NCI-H460 (cell line): Measurements from ENCODE around the gene PRR32. TPM values are rescaled to one million over a fixed set of nuclear protein-coding genes. Genes with fewer than 3 reads are reported as not detected.
"Not testable (repeated sequence)": the region's sequence is repeated elsewhere in the genome, so short reads cannot be mapped to it uniquely, and the experiment has no call there.

Source experiments
- DNase-seq: peaks from one replicate; pipeline ENCODE4 v3.0.0-alpha.2; 2016; ENCODE audit warnings: low read depth; ENCODE audit errors: extremely low read depth
- polyA plus RNA-seq: library from polyadenylated mRNA; depleted of rRNA; stranded (reverse); fragments of >200 nt; gene quantifications from 2 replicates; pipeline ENCODE4 v1.2.3, GENCODE V29; 2014; cell fraction: nucleus; rRNA removed
- total RNA-seq: library from RNA; depleted of rRNA; stranded (reverse); fragments of >200 nt; shearing (Covaris generic); gene quantifications from 2 replicates; pipeline ENCODE4 v1.2.3, GENCODE V29; 2014; rRNA removed

PRR32 gene
- not detected in 2 replicates for total RNA-seq
- not detected in 2 replicates for polyA plus RNA-seq

GRCh38 chrX:126819429-126819828, at the start of gene PRR32:
Gene PRR32 (plus strand): TSS chrX:126819729. CDS start chrX:126819844, 115 bp downstream.
- no peak for DNase-seq

- peak; percentile 11 for DNase-seq
Observed at GRCh38 chrX:126770179-126770578, 49.4 kb upstream of the PRR32 start.

- DNase-seq: no peak
Observed at GRCh38 chrX:126785539-126785938, 34.0 kb upstream of the PRR32 start.

- no peak for DNase-seq
Observed at GRCh38 chrX:126799059-126799458, 20.5 kb upstream of the PRR32 start.

GRCh38 chrX:126806784-126807183, 12.7 kb upstream of the PRR32 start:
- not testable (repeated sequence) for DNase-seq

GRCh38 chrX:126815806-126816205, 3.7 kb upstream of the PRR32 start:
- no peak for DNase-seq

- no peak for DNase-seq
Observed at GRCh38 chrX:126820700-126821420, 1.3 kb downstream of the PRR32 start.

- no peak for DNase-seq
Observed at GRCh38 chrX:126824338-126825007, 4.9 kb downstream of the PRR32 start.

- DNase-seq: no peak
Observed at GRCh38 chrX:126825566-126826193, 6.2 kb downstream of the PRR32 start.

GRCh38 chrX:126836186-126836585, 16.7 kb downstream of the PRR32 start:
- DNase-seq: no peak

GRCh38 chrX:126847143-126847542, 27.6 kb downstream of the PRR32 start:
- DNase-seq: no peak

GRCh38 chrX:126855839-126856524, 36.5 kb downstream of the PRR32 start:
- no peak for DNase-seq
